Gastrocnemius medialis (tissue), 4 donors: ENCODE data around the gene FOXF1.

Experiments
- POLR2A ChIP-seq, 2 donors: fragments of 450-650 bp; IDR thresholded peaks; one replicate each; pipeline ENCODE4 v1.6.1; 2017; ENCODE audit warnings: antibody characterized with exemption in 2 of 2, mild to moderate bottlenecking in 2 of 2, moderate library complexity in 2 of 2
- TF ChIP-seq, protein P1 (sequence below), 5 experiments: fragments of 450-650 bp in 3 of 5; fragments of 200-600 bp in 2 of 5; sonication (generic) in 2 of 5; IDR thresholded peaks in 4 of 5; conservative IDR thresholded peaks in 1 of 5; 1 replicate in 4 of 5; 2 replicates in 1 of 5; pipeline ENCODE4 v1.5.1; 2016 to 2019; ENCODE audit warnings: antibody characterized with exemption in 5 of 5, mild to moderate bottlenecking in 3 of 5, moderate library complexity in 3 of 5

- TF ChIP-seq, protein P1, sequence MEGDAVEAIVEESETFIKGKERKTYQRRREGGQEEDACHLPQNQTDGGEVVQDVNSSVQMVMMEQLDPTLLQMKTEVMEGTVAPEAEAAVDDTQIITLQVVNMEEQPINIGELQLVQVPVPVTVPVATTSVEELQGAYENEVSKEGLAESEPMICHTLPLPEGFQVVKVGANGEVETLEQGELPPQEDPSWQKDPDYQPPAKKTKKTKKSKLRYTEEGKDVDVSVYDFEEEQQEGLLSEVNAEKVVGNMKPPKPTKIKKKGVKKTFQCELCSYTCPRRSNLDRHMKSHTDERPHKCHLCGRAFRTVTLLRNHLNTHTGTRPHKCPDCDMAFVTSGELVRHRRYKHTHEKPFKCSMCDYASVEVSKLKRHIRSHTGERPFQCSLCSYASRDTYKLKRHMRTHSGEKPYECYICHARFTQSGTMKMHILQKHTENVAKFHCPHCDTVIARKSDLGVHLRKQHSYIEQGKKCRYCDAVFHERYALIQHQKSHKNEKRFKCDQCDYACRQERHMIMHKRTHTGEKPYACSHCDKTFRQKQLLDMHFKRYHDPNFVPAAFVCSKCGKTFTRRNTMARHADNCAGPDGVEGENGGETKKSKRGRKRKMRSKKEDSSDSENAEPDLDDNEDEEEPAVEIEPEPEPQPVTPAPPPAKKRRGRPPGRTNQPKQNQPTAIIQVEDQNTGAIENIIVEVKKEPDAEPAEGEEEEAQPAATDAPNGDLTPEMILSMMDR (IDR thresholded peaks at IDR 0.05 in 4 of 5, conservative IDR thresholded peaks at IDR 0.05 in 1 of 5): no peak
- no peak for TF ChIP-seq POLR2A (IDR thresholded peaks at IDR 0.05)
Observed at GRCh38 chr16:86464044-86464443, 46.3 kb upstream of the FOXF1 start.
